GM19468 (cell line): ENCODE results near the gene SMAD3.

Experiments
- ATAC-seq: cut with Tn5 transposase; IDR thresholded peaks from one replicate; pipeline ENCODE4 v1.9.1; 2021; ENCODE audit warnings: mild to moderate bottlenecking, moderate library complexity, moderate number of reproducible peaks; ENCODE audit not compliant: unreplicated experiment; ENCODE audit errors: extremely low read depth

The SMAD3 gene

GRCh38 chr15:67077641-67078215, 12.3 kb downstream of the SMAD3 start:
- no peak for ATAC-seq

- no peak for ATAC-seq
Measured at GRCh38 chr15:67079361-67079760, 14.0 kb downstream of the SMAD3 start.

DNA sequence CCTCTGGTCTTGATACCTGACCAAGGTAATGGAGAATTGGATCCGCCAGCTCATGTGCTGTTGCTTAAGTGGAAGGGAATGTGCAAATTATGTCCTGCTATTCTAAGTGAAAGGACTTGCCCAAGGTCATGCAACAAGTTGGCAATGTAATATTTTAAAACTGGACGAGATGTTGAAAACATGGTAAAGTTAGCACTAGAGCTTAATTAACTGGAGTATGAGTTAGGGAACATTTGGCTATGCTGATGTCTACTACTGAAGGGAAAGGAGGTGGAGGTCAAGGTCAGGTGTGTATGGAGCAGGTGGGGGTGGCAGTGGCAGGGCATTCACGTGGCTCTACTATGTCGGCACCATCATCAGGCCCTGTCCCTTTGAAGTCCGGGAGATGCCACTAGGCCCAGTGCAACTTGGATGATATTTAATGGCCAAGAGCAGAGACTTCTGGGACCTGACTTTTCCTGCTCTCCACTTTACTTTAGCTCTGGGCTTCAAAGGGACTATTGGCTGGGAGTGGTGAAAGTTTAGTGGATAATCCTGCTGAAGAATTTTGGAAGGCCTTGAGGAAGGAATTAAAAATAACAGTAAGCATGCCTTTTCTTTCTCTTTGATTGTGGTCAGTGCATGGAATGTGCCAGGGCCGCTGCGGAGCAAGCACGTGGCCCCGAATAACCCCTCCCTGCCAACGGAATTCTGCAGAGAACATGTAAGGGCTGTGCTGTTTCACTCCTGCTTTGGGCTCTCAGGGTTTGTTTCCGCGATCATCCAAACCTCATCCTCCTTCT, 14.9 kb downstream of the SMAD3 start:
- ATAC-seq = no peak

DNA sequence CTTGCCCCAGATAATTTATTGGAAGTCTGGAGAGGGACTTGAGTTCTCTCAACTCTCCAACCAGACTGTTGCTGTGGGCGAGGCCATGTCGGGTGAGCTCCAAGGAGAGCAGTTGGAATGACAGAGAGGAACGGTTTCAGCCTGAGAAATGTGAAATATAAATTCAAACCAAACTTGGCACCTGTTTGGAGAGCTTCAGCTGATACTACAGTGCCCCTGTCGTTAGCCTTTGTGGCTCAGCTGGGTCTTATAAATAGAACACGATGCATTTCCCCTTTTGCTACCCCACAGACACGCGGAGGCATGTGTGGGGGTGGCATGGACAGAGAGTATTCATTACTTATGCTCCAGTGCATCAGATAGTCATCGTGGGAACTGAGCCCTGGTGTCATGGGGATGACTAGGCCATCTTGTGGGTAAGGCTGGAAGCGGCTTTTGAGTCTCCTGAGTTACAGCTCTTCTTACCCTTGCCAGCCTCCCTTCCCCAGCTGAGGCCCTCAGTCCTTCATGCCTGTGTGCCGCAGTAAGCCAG, 15.6 kb downstream of the SMAD3 start:
- ATAC-seq = peak; percentile 17

DNA sequence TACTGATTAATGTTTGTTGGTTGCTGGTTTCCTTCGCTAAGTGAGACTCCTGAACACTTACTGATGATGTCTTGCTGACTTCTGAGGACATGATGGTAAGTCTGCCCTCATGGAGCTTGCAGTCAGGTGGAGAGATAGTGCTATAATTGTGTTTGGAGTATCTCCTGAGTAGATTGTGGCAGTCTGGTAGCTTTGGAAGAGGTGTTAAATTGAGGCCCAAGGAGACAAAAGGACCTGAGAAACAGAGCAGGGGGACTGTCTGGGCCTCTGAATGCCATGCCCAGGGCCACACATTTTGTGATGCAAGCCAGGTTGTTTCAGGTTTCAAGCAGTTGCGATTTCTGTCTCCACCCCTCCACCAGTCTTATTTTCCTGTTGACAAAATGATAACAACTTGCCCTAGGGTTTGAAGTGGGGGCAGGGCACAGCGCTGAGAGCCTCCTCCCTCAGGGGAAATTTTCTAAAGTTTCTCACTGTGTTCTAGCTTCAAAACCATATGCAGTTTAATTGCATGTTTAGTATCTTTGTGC, 16.7 kb downstream of the SMAD3 start:
- ATAC-seq = no peak

DNA sequence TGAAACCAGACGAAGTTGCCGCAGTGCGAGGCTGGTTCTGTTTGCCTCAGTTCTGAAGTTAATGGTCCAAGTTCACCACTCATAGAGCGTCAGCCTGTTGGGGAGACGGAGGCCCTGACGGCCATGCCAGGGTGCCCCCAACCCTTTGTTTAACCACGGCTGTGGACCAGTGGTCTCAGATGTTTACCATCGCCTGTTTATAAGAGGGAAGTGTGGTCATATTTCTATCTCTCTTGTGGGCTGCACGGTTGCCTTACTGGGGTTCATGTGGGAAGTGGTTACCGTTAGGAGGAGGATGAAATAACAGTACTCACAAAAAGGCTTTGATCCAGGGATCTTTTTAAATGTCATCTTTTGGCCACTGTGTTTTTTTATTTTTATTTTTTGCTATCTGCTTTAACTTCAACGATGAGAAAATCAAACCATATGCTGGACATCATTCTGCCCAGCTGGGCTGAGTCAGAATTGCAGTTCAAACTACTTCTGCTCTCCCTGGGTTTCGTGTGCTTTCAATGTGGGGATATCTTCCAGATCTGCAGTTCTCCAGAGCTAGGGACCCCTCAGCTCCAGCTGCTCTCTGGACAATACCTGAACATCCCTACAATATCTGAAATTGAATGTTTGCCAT, 17.8 kb downstream of the SMAD3 start:
- ATAC-seq = no peak

- no peak for ATAC-seq
Measured at GRCh38 chr15:67084561-67084960, 19.2 kb downstream of the SMAD3 start.

GRCh38 chr15:67085237-67085817, 19.9 kb downstream of the SMAD3 start:
- ATAC-seq = peak; percentile 2

DNA sequence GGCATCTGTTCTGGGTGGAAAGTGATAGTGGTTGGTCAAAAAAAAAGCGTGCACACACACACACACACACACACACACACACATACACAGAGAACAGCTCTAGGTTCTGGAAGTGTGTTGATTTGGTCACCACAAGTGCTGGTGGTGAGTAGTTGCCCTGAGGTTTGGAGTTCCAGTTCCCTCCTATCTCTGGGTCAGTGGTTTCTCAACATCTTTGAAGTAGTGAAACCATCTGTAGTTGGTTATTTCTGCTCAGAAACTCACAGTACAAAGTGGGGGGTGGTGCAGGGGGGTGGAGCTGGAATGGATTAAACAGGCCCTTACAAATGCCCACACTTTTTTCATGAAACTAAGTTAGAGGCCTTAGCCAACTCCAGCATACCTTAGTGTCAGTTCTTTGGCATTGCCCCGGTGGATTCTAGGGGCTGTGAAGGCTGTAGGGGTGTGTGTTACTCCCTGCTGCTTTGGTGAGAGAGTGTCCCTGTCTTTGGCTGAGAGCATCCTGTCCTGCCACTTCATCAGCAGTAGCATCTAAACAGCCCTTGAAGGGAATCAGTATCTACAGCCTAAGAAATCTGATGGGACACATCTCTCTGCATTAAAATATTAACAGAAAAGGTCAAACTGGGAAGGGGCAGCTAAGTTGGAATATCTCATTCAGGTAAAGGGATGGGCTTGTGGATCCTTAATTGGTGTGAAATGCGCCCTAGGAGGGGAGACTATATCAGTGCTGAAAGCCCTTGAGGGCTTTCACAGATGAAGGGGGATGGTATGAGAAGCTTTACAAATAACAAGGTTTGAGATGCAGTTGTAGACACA, 20.6 kb downstream of the SMAD3 start:
- peak; percentile 20 for ATAC-seq

GRCh38 chr15:67086637-67086914, 21.2 kb downstream of the SMAD3 start:
- no peak for ATAC-seq

DNA sequence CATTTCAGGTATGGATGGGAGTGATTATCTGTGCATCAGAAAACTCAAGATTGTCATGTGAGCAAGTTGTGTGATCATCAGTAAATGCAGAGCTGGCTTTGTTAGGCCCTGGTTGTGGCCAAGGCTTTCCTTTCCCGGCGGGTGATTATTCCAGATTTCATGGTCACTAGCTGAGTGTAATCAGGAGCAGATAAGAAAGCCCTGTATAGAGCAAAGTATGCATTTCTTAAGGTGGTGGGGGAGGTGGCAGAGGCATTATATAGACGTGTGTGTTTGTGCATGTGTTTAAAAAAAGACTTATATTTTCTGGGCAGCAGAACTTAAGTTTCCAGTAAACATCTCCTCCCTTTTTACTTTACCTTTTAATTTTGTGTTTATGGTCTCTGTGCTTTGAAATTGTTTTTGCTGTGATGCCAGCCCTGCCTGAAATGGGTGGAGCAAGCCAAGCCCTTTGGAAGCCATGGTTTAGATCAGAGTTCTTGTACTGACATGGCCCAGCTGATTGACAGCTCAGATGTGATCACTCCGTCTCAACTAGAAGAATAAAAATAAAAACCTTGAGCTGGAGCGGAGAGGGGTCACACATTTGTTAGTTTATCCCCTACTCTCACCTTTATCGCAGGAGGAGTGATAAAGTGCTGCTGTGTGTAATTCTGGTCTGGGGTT, 22.2 kb downstream of the SMAD3 start:
- ATAC-seq = no peak

- no peak for ATAC-seq
Measured at GRCh38 chr15:67089217-67090193, 24.1 kb downstream of the SMAD3 start.

- ATAC-seq = no peak
Measured at GRCh38 chr15:67090297-67091070, 25.1 kb downstream of the SMAD3 start.

- ATAC-seq = peak; percentile 47
Measured at GRCh38 chr15:67091071-67091979, 25.9 kb downstream of the SMAD3 start.

- no peak for ATAC-seq
Measured at GRCh38 chr15:67091980-67092677, 26.7 kb downstream of the SMAD3 start.
